Testis (tissue), 3 donors: Measurements from ENCODE around the gene GAS2L2. TPM values are rescaled to one million over a fixed set of nuclear protein-coding genes. Genes with fewer than 3 reads are reported as not detected.

Experiments used
- DNase-seq: peaks from one replicate; pipeline ENCODE4 v3.0.0-alpha.2; 2019
- H3K27ac ChIP-seq, 2 donors: fragments of 200-600 bp; sonication (generic); one replicate each; pipeline ENCODE4 v1.5.1; 2019
- H3K27me3 ChIP-seq: fragments of 200-600 bp; sonication (generic); one replicate; pipeline ENCODE4 v1.5.1; 2019
- H3K36me3 ChIP-seq: fragments of 200-600 bp; sonication (generic); one replicate; pipeline ENCODE4 v1.5.1; 2017; ENCODE audit warnings: low read depth; ENCODE audit errors: missing control alignments
- H3K4me1 ChIP-seq: fragments of 200-600 bp; sonication (generic); one replicate; pipeline ENCODE4 v1.5.1; 2019
- H3K4me3 ChIP-seq, 2 donors: fragments of 200-600 bp; sonication (generic); one replicate each; pipeline ENCODE4 v1.5.1; 2017 to 2019
- H3K9me3 ChIP-seq: fragments of 200-600 bp; sonication (generic); one replicate; pipeline ENCODE4 v1.5.1; 2017
- POLR2A ChIP-seq: fragments of 450-650 bp; IDR thresholded peaks from one replicate; pipeline ENCODE4 v1.6.1; 2017; ENCODE audit warnings: antibody characterized with exemption, mild to moderate bottlenecking, moderate library complexity
- WGBS, 2 donors: methylation state at CpG; one replicate each; pipeline ENCODE4 v1.1.5; 2018; 5-methylcytosine and 5-hydroxymethylcytosine counted together
- intact Hi-C: fragments of 100-400 bp; cut with DNase I; formaldehyde crosslinking; loops from one replicate; pipeline ENCODE4 v1.15.1; 2023; ENCODE audit warnings: low total_unique reads
- polyA plus RNA-seq: library from polyadenylated mRNA; stranded (reverse); fragments of 350-450 nt; fragmentation: Illumina TruSeq; extraction: RNeasy Lipid Tissue Mini Kit (QIAGEN cat#74804); gene quantifications from one replicate; pipeline ENCODE4 v1.2.3, GENCODE V29; 2014; ENCODE audit warnings: low read depth, low replicate concordance; ENCODE audit not compliant: insufficient read depth
- total RNA-seq, 2 donors: library from RNA; depleted of rRNA; stranded (reverse); fragments of >200 nt; gene quantifications; one replicate each; pipeline ENCODE4 v1.2.3, GENCODE V29; 2016
- TF ChIP-seq, protein P1 (sequence below), 3 experiments: fragments of 450-650 bp in 2 of 3; fragments of 200-600 bp in 1 of 3; sonication (generic) in 1 of 3; IDR thresholded peaks; one replicate each; pipeline ENCODE4 v1.5.1; 2016 to 2019; ENCODE audit warnings: antibody characterized with exemption in 3 of 3, mild to moderate bottlenecking in 2 of 3, moderate library complexity in 1 of 3

The GAS2L2 gene
- total and polyA plus RNA-seq, 3 donors from 2014 or later = 0.31 to 0.71 (median 0.62) TPM

DNA sequence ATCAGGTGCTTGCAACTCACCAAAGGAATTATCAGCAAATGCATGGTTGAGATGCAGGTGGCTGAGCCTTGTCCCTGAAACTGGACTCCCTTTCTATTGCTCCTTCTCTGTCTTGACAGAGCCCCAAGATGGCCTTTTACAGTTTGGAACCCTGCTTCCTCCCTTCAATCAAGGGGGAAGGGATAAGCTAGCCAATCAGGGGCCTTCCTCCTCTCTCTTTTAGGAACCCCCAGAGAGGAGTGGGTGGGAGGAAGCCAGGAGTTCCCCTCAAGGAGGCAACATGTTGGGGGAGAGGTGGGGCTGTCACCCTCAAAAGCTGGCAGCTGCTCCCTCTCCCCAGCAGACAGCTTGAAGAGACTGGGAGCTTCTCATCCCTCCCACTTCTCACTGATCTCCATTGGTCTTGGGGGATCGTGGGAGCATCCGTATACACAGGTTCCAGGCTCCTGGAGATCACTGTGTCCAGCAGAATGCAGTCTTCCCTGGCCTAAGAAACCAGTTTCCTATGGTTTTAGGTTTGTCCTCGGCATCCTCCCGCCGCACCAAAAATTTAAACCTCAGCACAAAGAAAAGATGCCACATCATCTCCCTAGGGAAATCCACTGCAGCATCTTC, 14.4 kb downstream of the GAS2L2 start:
- no peak for DNase-seq
- Histone ChIP-seq H3K9me3 (no peaks in the 10 kb centered on the region), H3K4me3 (no peak overlapping the region), H3K36me3 (no peaks in the 10 kb centered on the region), H3K27me3 (no peaks in the 10 kb centered on the region), H3K4me1 (no peaks in the 10 kb centered on the region), H3K27ac (no peak overlapping the region)
- TF ChIP-seq, protein P1, sequence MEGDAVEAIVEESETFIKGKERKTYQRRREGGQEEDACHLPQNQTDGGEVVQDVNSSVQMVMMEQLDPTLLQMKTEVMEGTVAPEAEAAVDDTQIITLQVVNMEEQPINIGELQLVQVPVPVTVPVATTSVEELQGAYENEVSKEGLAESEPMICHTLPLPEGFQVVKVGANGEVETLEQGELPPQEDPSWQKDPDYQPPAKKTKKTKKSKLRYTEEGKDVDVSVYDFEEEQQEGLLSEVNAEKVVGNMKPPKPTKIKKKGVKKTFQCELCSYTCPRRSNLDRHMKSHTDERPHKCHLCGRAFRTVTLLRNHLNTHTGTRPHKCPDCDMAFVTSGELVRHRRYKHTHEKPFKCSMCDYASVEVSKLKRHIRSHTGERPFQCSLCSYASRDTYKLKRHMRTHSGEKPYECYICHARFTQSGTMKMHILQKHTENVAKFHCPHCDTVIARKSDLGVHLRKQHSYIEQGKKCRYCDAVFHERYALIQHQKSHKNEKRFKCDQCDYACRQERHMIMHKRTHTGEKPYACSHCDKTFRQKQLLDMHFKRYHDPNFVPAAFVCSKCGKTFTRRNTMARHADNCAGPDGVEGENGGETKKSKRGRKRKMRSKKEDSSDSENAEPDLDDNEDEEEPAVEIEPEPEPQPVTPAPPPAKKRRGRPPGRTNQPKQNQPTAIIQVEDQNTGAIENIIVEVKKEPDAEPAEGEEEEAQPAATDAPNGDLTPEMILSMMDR (IDR thresholded peaks at IDR 0.05) = no peak
- no peak for TF ChIP-seq POLR2A
- 78 to 86% methylated on average over 5 of the region's 5 CpGs for WGBS, 2 donors
- intact Hi-C loops = no loop called here

DNA sequence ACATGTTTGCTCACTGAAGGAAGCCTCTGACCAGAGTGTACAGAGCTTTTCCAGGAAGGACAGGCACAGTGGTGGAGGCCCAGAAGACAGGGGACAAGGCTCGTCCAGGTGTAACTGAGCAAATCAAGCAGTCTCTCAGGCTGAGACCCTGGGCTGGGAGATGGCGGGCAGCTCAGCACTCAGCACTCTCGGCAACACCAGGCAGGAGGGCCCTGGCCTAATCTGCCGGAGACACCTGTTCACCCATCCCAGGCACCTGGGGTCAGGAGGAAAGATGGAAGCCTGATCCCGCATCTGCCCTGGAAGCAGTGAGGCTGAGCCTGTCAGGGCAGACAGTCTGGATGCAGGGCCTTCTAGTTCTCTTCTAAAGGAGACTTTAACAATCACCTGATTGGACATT, 16.8 kb downstream of the GAS2L2 start:
- H3K4me3 ChIP-seq = no peak overlapping the region
- no peaks in the 10 kb centered on the region for H3K9me3 ChIP-seq
- H3K36me3 ChIP-seq = no peaks in the 10 kb centered on the region
- no peaks in the 10 kb centered on the region for H3K27me3 ChIP-seq
- WGBS, 2 donors = 92 to 93% methylated on average over 3 to 5 of the region's 5 CpGs
- H3K27ac ChIP-seq = no peak overlapping the region
- intact Hi-C loops = no loop called here
- DNase-seq = no peak
- peaks cover 1% of the 10 kb centered on the region for H3K4me1 ChIP-seq
- TF ChIP-seq POLR2A = no peak
- TF ChIP-seq, protein P1 (IDR thresholded peaks at IDR 0.05) = no peak

DNA sequence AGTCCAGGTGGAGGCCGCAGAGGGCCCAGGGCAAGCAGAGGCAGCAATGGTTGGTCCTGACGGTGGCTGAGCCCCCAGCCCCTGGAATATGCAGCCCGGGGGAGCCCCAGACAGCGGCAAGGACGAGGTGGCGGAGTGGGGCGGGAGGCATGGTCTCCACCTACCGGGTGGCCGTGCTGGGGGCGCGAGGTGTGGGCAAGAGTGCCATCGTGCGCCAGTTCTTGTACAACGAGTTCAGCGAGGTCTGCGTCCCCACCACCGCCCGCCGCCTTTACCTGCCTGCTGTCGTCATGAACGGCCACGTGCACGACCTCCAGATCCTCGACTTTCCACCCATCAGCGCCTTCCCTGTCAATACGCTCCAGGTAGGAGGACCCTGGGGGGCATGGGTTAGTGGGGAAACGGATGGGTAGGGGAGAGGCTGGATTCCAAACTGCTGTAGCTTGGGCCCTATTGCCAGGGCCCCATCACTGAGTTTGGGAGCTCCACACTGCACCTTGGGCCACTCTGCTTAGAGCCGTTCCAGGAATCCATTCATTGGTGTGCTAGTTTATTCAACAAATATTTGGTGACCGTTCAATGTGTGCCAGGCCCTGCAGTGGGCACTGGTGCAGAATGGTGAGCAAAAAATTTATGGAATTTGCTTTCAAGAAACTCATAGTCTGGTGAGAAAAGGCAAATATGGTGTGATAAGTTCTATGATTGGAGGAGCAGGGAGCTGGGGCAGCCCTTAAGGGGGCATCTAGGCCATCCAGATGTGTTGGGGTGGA, 17.8 kb downstream of the GAS2L2 start:
- Histone ChIP-seq H3K27ac (no peak overlapping the region), H3K36me3 (no peaks in the 10 kb centered on the region), H3K4me1 (peaks cover 6% of the 10 kb centered on the region), H3K9me3 (no peaks in the 10 kb centered on the region), H3K4me3 (no peak overlapping the region), H3K27me3 (no peaks in the 10 kb centered on the region)
- WGBS, 2 donors = 82 to 86% methylated on average over 21 to 29 of the region's 29 CpGs
- intact Hi-C loops = no loop called here
- TF ChIP-seq POLR2A = no peak
- TF ChIP-seq, protein P1 (IDR thresholded peaks at IDR 0.05) = no peak
- DNase-seq = no peak

DNA sequence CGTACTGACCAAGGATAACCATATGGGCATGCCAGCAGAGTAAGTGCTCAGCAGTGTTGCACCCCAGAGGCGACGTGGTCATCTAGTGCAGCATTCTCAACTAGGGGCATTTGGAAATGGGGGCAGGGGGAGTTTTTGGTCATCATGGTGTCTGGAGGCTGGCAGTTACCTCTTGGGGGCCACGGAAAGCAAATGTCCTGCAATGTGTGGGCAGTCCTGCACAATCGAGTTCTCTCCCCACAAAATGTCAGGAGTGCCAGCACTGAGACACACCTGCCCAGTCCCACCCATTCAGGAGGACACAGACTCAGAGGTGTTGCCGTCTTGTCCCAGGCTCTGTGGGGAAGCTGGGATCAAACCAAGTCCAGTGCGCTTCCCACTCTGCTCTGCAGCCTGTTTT, 18.6 kb downstream of the GAS2L2 start:
- whole genome bisulfite sequencing, 2 donors = 88 to 92% methylated on average over 7 of the region's 7 CpGs
- no peaks in the 10 kb centered on the region for H3K9me3 ChIP-seq
- no peak overlapping the region for H3K27ac ChIP-seq
- no peak overlapping the region for H3K4me3 ChIP-seq
- H3K27me3 ChIP-seq = no peaks in the 10 kb centered on the region
- DNase-seq = no peak
- TF ChIP-seq, protein P1 (IDR thresholded peaks at IDR 0.05) = no peak
- TF ChIP-seq POLR2A = no peak
- peaks cover 6% of the 10 kb centered on the region for H3K4me1 ChIP-seq
- no peaks in the 10 kb centered on the region for H3K36me3 ChIP-seq
- intact Hi-C loops = no loop called here

DNA sequence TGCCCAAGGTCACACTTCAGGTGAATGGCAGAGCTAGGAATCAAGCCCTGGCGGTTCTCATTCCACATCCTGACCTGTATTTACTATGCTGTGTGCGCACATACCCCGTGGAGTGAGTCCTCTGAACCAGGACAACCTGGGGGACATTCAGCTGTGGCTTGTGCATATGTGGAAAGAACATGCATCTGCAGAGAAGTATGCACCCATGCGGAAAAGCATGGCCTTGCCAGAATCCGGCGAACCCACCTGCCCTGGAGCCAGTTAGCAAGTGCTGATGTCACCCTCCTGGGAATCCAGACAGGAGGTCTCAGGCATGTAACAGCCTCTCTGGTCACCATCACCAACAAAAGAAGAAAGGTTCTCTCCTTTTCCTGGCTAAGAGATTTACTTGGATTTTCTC, 19.7 kb downstream of the GAS2L2 start:
- WGBS, 2 donors = 87 to 94% methylated on average over 4 to 6 of the region's 6 CpGs
- TF ChIP-seq, protein P1 (IDR thresholded peaks at IDR 0.05) = no peak
- no peak for TF ChIP-seq POLR2A
- peaks cover 6% of the 10 kb centered on the region for H3K4me1 ChIP-seq
- DNase-seq = no peak
- intact Hi-C loops = no loop called here
- no peaks in the 10 kb centered on the region for H3K9me3 ChIP-seq
- H3K27ac ChIP-seq = no peak overlapping the region
- no peaks in the 10 kb centered on the region for H3K27me3 ChIP-seq
- H3K36me3 ChIP-seq = no peaks in the 10 kb centered on the region
- H3K4me3 ChIP-seq = no peak overlapping the region
